OCI-LY7 (cell line): ENCODE results near the gene GDA. TPM values are rescaled to one million over a fixed set of nuclear protein-coding genes. Genes with fewer than 3 reads are reported as not detected.

Source experiments
- BruUV-seq: library from RNA; stranded (reverse); fragments of 400-500 nt; replicated peaks from 2 replicates; lab custom pipeline; 2021; lab: Mats Ljungman, UMichigan
- CTCF ChIA-PET: fragments of 300-600 bp; sonication (Branson Sonifier 250); formaldehyde crosslinking; loops from one replicate; lab custom pipeline; 2022; ENCODE audit warnings: antibody characterized with exemption; ENCODE audit not compliant: unreplicated experiment; lab: Charles Lee
- POLR2A ChIA-PET: fragments of 300-600 bp; sonication (Branson Sonifier 250); formaldehyde crosslinking; loops from one replicate; lab custom pipeline; 2022; ENCODE audit warnings: antibody characterized with exemption; lab: Charles Lee
- DNase-seq: peaks from one replicate; pipeline ENCODE4 v3.0.0-alpha.2; 2015; ENCODE audit warnings: low spot score
- H2AFZ ChIP-seq: fragments of 200-600 bp; sonication (generic), shearing (Covaris generic); 2 replicates; pipeline ENCODE4 v1.6.1; 2014; ENCODE audit warnings: mild to moderate bottlenecking, antibody characterized with exemption, low read length, moderate library complexity
- H3K27ac ChIP-seq: fragments of 200-600 bp; sonication (generic); 2 replicates; pipeline ENCODE4 v1.5.1; 2014; ENCODE audit warnings: mixed run types, low read depth, mild to moderate bottlenecking, moderate library complexity, low read length, inconsistent platforms; ENCODE audit not compliant: poor library complexity, severe bottlenecking
- H3K36me3 ChIP-seq: fragments of 200-600 bp; sonication (generic); 2 replicates; pipeline ENCODE4 v1.6.1; 2014; ENCODE audit warnings: mild to moderate bottlenecking, antibody characterized with exemption, low read length, moderate library complexity, mixed read lengths; ENCODE audit not compliant: insufficient read depth
- H3K4me1 ChIP-seq: fragments of 200-600 bp; sonication (generic); 2 replicates; pipeline ENCODE4 v1.5.1; 2014; ENCODE audit warnings: mild to moderate bottlenecking, low read length; ENCODE audit not compliant: insufficient read depth, poor library complexity, severe bottlenecking
- H3K4me2 ChIP-seq: fragments of 200-600 bp; sonication (generic); 2 replicates; pipeline ENCODE4 v1.6.1; 2014; ENCODE audit warnings: mild to moderate bottlenecking, low read length
- H3K4me3 ChIP-seq: fragments of 200-600 bp; sonication (generic); 2 replicates; pipeline ENCODE4 v1.5.1; 2014; ENCODE audit warnings: mild to moderate bottlenecking, low read depth, low read length; ENCODE audit not compliant: poor library complexity, severe bottlenecking
- H3K79me2 ChIP-seq: fragments of 200-600 bp; sonication (generic); 2 replicates; pipeline ENCODE4 v1.6.1; 2016; ENCODE audit warnings: low read depth, mild to moderate bottlenecking, low read length, moderate library complexity, mixed read lengths; ENCODE audit not compliant: insufficient read depth
- H3K9me2 ChIP-seq: fragments of 200-600 bp; sonication (generic); 2 replicates; pipeline ENCODE4 v1.6.1; 2016; ENCODE audit warnings: mild to moderate bottlenecking, low read length, mixed read lengths; ENCODE audit not compliant: insufficient read depth
- H3K9me3 ChIP-seq: fragments of 200-600 bp; sonication (generic); 2 replicates; pipeline ENCODE4 v1.6.1; 2014; ENCODE audit warnings: mild to moderate bottlenecking, mixed run types, low read length, mixed read lengths
- H4K20me1 ChIP-seq: fragments of 200-600 bp; sonication (generic); 2 replicates; pipeline ENCODE4 v1.6.1; 2014; ENCODE audit warnings: mild to moderate bottlenecking, antibody characterized with exemption, low read length, moderate library complexity, mixed read lengths; ENCODE audit not compliant: insufficient read depth
- EZH2phosphoT487 ChIP-seq: fragments of 200-600 bp; sonication (generic); IDR thresholded peaks from 2 replicates; pipeline ENCODE4 v1.6.1; 2018; ENCODE audit warnings: low read depth, borderline replicate concordance, mild to moderate bottlenecking, mixed run types, antibody characterized with exemption, low read length, moderate library complexity, mixed read lengths
- intact Hi-C: fragments of 100-400 bp; cut with micrococcal nuclease; formaldehyde crosslinking; loops from one replicate; pipeline ENCODE4 v1.10.0; 2022; ENCODE audit not compliant: unreplicated experiment
- total RNA-seq, 2 experiments: library from RNA; depleted of rRNA in 1 of 2; stranded (reverse); fragments of >200 nt in 1 of 2; shearing (Covaris generic) in 1 of 2; gene quantifications; 2 replicates each; pipeline ENCODE4 v1.2.3, GENCODE V29; 2014 to 2022
- TF ChIP-seq, protein P1 (sequence below): fragments of 200-600 bp; sonication (generic); conservative IDR thresholded peaks from 2 replicates; pipeline ENCODE4 v1.5.1; 2014; ENCODE audit warnings: mild to moderate bottlenecking, antibody characterized with exemption, low read length, moderate library complexity, mixed read lengths

GDA gene
- total RNA-seq, 2 experiments from 2014 or later = not detected

DNA sequence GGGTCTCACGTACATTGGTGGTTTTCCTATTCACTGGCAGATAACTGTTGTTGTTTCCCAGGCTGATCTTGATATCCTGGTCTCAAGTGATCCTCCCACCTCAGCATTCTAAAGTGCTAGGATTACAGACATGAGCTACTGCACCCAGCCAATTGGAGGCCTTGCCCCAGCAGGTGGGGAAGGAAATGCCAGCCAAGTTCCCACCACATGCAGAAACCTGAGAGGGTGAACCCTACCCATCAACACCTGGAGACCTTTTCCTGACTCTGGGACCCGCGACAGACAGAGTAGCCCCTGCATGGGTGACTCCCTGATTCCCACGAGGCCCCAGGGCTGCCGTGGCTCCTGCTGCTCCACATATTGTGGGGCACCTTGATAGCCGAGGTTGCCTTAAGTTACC, 107.7 kb downstream of the GDA start:
- no TSS peak for BruUV-seq
- no peaks in the 10 kb centered on the region for H3K9me2 ChIP-seq
- intact Hi-C loops = no loop called here
- H3K27ac ChIP-seq = no peak overlapping the region
- H2AFZ ChIP-seq = no peak overlapping the region
- CTCF ChIA-PET = no interaction called here
- TF ChIP-seq, protein P1, sequence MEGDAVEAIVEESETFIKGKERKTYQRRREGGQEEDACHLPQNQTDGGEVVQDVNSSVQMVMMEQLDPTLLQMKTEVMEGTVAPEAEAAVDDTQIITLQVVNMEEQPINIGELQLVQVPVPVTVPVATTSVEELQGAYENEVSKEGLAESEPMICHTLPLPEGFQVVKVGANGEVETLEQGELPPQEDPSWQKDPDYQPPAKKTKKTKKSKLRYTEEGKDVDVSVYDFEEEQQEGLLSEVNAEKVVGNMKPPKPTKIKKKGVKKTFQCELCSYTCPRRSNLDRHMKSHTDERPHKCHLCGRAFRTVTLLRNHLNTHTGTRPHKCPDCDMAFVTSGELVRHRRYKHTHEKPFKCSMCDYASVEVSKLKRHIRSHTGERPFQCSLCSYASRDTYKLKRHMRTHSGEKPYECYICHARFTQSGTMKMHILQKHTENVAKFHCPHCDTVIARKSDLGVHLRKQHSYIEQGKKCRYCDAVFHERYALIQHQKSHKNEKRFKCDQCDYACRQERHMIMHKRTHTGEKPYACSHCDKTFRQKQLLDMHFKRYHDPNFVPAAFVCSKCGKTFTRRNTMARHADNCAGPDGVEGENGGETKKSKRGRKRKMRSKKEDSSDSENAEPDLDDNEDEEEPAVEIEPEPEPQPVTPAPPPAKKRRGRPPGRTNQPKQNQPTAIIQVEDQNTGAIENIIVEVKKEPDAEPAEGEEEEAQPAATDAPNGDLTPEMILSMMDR = no peak
- no peaks in the 10 kb centered on the region for H3K79me2 ChIP-seq
- H3K4me3 ChIP-seq = no peak overlapping the region
- H3K4me2 ChIP-seq = no peak overlapping the region
- DNase-seq = no peak
- POLR2A ChIA-PET = no interaction called here
- no peaks in the 10 kb centered on the region for H3K36me3 ChIP-seq
- H4K20me1 ChIP-seq = no peaks in the 10 kb centered on the region
- H3K9me3 ChIP-seq = no peaks in the 10 kb centered on the region
- H3K4me1 ChIP-seq = no peaks in the 10 kb centered on the region

- Histone ChIP-seq H2AFZ (no peak overlapping the region), H4K20me1 (no peaks in the 10 kb centered on the region), H3K9me3 (no peaks in the 10 kb centered on the region), H3K27ac (no peak overlapping the region), H3K4me3 (no peak overlapping the region), H3K36me3 (no peaks in the 10 kb centered on the region), H3K4me2 (no peak overlapping the region), H3K4me1 (no peaks in the 10 kb centered on the region), H3K9me2 (no peaks in the 10 kb centered on the region), H3K79me2 (no peaks in the 10 kb centered on the region)
- intact Hi-C loops = no loop called here
- DNase-seq = no peak
- TF ChIP-seq, protein P1 = no peak
- no peak for TF ChIP-seq EZH2phosphoT487
- ChIA-PET POLR2A (interaction anchor here (0.9 kb wide), 2 partner anchors 192 to 797 kb away, joined by 3 to 4 read pairs; no protein-coding TSS in a partner anchor), CTCF (no interaction called here)
- BruUV-seq = no TSS peak
These were observed 108.6 kb downstream of the GDA start for GRCh38 chr9:72257814-72258213.

- intact Hi-C loops = no loop called here
- Histone ChIP-seq H4K20me1 (no peaks in the 10 kb centered on the region), H3K9me2 (no peaks in the 10 kb centered on the region), H3K79me2 (no peaks in the 10 kb centered on the region), H3K9me3 (no peaks in the 10 kb centered on the region), H3K27ac (no peak overlapping the region), H2AFZ (no peak overlapping the region), H3K4me1 (no peaks in the 10 kb centered on the region), H3K36me3 (no peaks in the 10 kb centered on the region), H3K4me2 (no peak overlapping the region), H3K4me3 (no peak overlapping the region)
- CTCF ChIA-PET = no interaction called here
- POLR2A ChIA-PET = no interaction called here
- TF ChIP-seq, protein P1 = no peak
- no peak for TF ChIP-seq EZH2phosphoT487
- BruUV-seq = no TSS peak
- no peak for DNase-seq
These were observed 112.8 kb downstream of the GDA start for GRCh38 chr9:72262063-72262462.
